Sigmoid colon (tissue), 7 donors: ENCODE results near the gene ETS1. TPM values are rescaled to one million over a fixed set of nuclear protein-coding genes. Genes with fewer than 3 reads are reported as not detected.

Experiments
- DNase-seq: peaks from one replicate; pipeline ENCODE4 v3.0.0-alpha.2; 2019
- H3K27ac ChIP-seq, 4 donors: fragments of 200-600 bp; sonication (generic); one replicate each; pipeline ENCODE4 v1.5.1; 2016 to 2019; ENCODE audit warnings: mild to moderate bottlenecking in 1 of 4
- H3K27me3 ChIP-seq, 3 donors: fragments of 200-600 bp; sonication (generic); one replicate each; pipeline ENCODE4 v1.5.1; 2019; ENCODE audit warnings: mild to moderate bottlenecking in 1 of 3
- H3K36me3 ChIP-seq, 4 donors: fragments of 200-600 bp; sonication (generic); one replicate each; pipeline ENCODE4 v1.5.1; 2016 to 2019
- H3K4me1 ChIP-seq, 4 donors: fragments of 200-600 bp; sonication (generic); one replicate each; pipeline ENCODE4 v1.5.1; 2017 to 2019
- H3K4me3 ChIP-seq, 4 donors: fragments of 200-600 bp; sonication (generic); one replicate each; pipeline ENCODE4 v1.5.1; 2017 to 2019; ENCODE audit warnings: mild to moderate bottlenecking in 2 of 4, moderate library complexity in 1 of 4
- H3K9me3 ChIP-seq, 4 donors: fragments of 200-600 bp in 3 of 4; sonication (generic) in 3 of 4; one replicate each; pipeline versions ENCODE4 v1.5.1 to v1.6.1; 2013 to 2019
- CTCF ChIP-seq, 4 experiments: fragments of 450-650 bp in 3 of 4; fragments of 200-600 bp in 1 of 4; IDR thresholded peaks; one replicate each; pipeline ENCODE4 v1.5.1; 2016 to 2019; ENCODE audit warnings: antibody characterized with exemption in 4 of 4, mild to moderate bottlenecking in 3 of 4, moderate library complexity in 2 of 4
- EP300 ChIP-seq, 4 donors: sonication (generic); formaldehyde crosslinking; IDR thresholded peaks; one replicate each; pipeline ENCODE4 v1.6.1; 2017; ENCODE audit warnings: antibody characterized with exemption in 4 of 4
- POLR2A ChIP-seq, 2 donors: fragments of 450-650 bp; IDR thresholded peaks; one replicate each; pipeline ENCODE4 v1.6.1; 2016; ENCODE audit warnings: antibody characterized with exemption in 2 of 2, mild to moderate bottlenecking in 2 of 2, moderate library complexity in 2 of 2
- POLR2AphosphoS5 ChIP-seq, 4 donors: sonication (generic); formaldehyde crosslinking; IDR thresholded peaks; one replicate each; pipeline ENCODE4 v1.6.1; 2017; ENCODE audit warnings: antibody characterized with exemption in 4 of 4
- WGBS, 2 donors: extraction: QIAGEN DNeasy Blood & Tissue Kit; methylation state at CpG; one replicate each; pipeline ENCODE4 v1.1.7; 2013; 5-methylcytosine and 5-hydroxymethylcytosine counted together
- intact Hi-C: fragments of 100-400 bp; cut with DNase I; formaldehyde crosslinking; loops from one replicate; pipeline ENCODE4 v1.15.1; 2023
- polyA plus RNA-seq, 3 donors: library from polyadenylated mRNA; stranded (reverse); fragments of 200-250 nt; gene quantifications; one replicate each; pipeline ENCODE4 v1.2.3, GENCODE V29; 2013
- total RNA-seq, 4 donors: library from RNA; depleted of rRNA; stranded (reverse); fragments of >200 nt; gene quantifications; one replicate each; pipeline ENCODE4 v1.1.0, GENCODE V29; 2016
- donor health status: healthy with polysubstance abuse.
- donor health status: Bipolar disorder and iron deficiency.
- donor health status: healthy.

Gene ETS1
- total and polyA plus RNA-seq, 7 donors: 12.5 to 122 (median 24.6) TPM

- WGBS, 2 donors: 54 to 64% methylated on average over 7 of the region's 7 CpGs
- Histone ChIP-seq H3K27me3 (no peaks in the 10 kb centered on the region), H3K4me3 (peak overlapping the region; percentile 7 to 82 (median 68)), H3K27ac (peak overlapping the region; percentile 48 to 97 (median 94)), H3K4me1 (peaks cover 0 to 54% (median 41%) of the 10 kb centered on the region in 4 donors), H3K9me3 (no peaks in the 10 kb centered on the region), H3K36me3 (no peaks in the 10 kb centered on the region)
- no peak for DNase-seq
- TF ChIP-seq CTCF (IDR thresholded peaks at IDR 0.05) (no peak), POLR2A (IDR thresholded peaks at IDR 0.05) (no peak), POLR2AphosphoS5 (IDR thresholded peaks at IDR 0.05) (no peak), EP300 (IDR thresholded peaks at IDR 0.05) (no peak)
- intact Hi-C loops: no loop called here
These were observed 68.7 kb downstream of the ETS1 start for GRCh38 chr11:128518493-128519207.

- Histone ChIP-seq H3K27me3 (no peaks in the 10 kb centered on the region), H3K9me3 (no peaks in the 10 kb centered on the region), H3K4me1 (peaks cover 0 to 44% (median 36%) of the 10 kb centered on the region in 4 donors), H3K27ac (peak overlapping the region; percentile 48 to 97 (median 94)), H3K4me3 (peak overlapping the region in 3 of 4 donors; percentile 66 to 82 (median 69)), H3K36me3 (peaks cover 0 to 2% (median 0%) of the 10 kb centered on the region in 4 donors)
- TF ChIP-seq POLR2AphosphoS5 (IDR thresholded peaks at IDR 0.05): no peak
- TF ChIP-seq CTCF (IDR thresholded peaks at IDR 0.05): no peak
- TF ChIP-seq POLR2A (IDR thresholded peaks at IDR 0.05): no peak
- TF ChIP-seq EP300 (IDR thresholded peaks at IDR 0.05): no peak
- intact Hi-C loops: no loop called here
- no peak for DNase-seq
- WGBS, 2 donors: 57 to 76% methylated on average over 5 of the region's 5 CpGs
These were observed 69.7 kb downstream of the ETS1 start for GRCh38 chr11:128517451-128518230.

- peak overlapping the region; percentile 24 to 97 (median 94) for H3K27ac ChIP-seq
- no peak for DNase-seq
- intact Hi-C loops: no loop called here
- H3K4me1 ChIP-seq: peaks cover 0 to 45% (median 36%) of the 10 kb centered on the region in 4 donors
- peak overlapping the region in 1 of 4 donors; percentile 66 for H3K4me3 ChIP-seq
- TF ChIP-seq EP300 (IDR thresholded peaks at IDR 0.05) (no peak), POLR2A (IDR thresholded peaks at IDR 0.05) (no peak)
- H3K27me3 ChIP-seq: no peaks in the 10 kb centered on the region
- 57 to 71% methylated on average over 4 of the region's 4 CpGs for WGBS, 2 donors
- H3K9me3 ChIP-seq: no peaks in the 10 kb centered on the region
- H3K36me3 ChIP-seq: peaks cover 0 to 7% (median 0%) of the 10 kb centered on the region in 4 donors
These were observed 70.5 kb downstream of the ETS1 start for GRCh38 chr11:128516886-128517285.

GRCh38 chr11:128515826-128516778 is 71.3 kb downstream of the ETS1 start:
- Histone ChIP-seq H3K4me3 (no peak overlapping the region), H3K27me3 (no peaks in the 10 kb centered on the region), H3K27ac (peak overlapping the region in 3 of 4 donors; percentile 24 to 97 (median 94)), H3K4me1 (peaks cover 0 to 52% (median 36%) of the 10 kb centered on the region in 4 donors), H3K36me3 (peaks cover 0 to 7% (median 0%) of the 10 kb centered on the region in 4 donors), H3K9me3 (no peaks in the 10 kb centered on the region)
- DNase-seq: no peak
- TF ChIP-seq POLR2AphosphoS5 (IDR thresholded peaks at IDR 0.05) (no peak), POLR2A (IDR thresholded peaks at IDR 0.05) (no peak), CTCF (IDR thresholded peaks at IDR 0.05) (no peak), EP300 (IDR thresholded peaks at IDR 0.05) (no peak)
- intact Hi-C loops: no loop called here
- WGBS, 2 donors: 19 to 42% methylated on average over 10 of the region's 10 CpGs
